KMS-11 (cell line): ENCODE results near the gene PRKAR1B.

ENCODE experiments used
- H2AFZ ChIP-seq: fragments of 200-600 bp; sonication (generic); 2 replicates; pipeline ENCODE4 v1.6.1; 2016; ENCODE audit warnings: antibody characterized with exemption, mixed run types, low read depth
- H3K27ac ChIP-seq: fragments of 200-600 bp; sonication (generic); 2 replicates; pipeline ENCODE4 v1.6.1; 2016; ENCODE audit warnings: mild to moderate bottlenecking, mixed run types
- H3K27me3 ChIP-seq: fragments of 200-600 bp; sonication (generic); 2 replicates; pipeline ENCODE4 v1.6.1; 2017; ENCODE audit warnings: mild to moderate bottlenecking, low read depth, mixed run types, moderate library complexity; ENCODE audit not compliant: insufficient read depth
- H3K36me3 ChIP-seq: fragments of 200-600 bp; sonication (generic); 2 replicates; pipeline ENCODE4 v1.6.1; 2017; ENCODE audit warnings: mild to moderate bottlenecking, mixed run types; ENCODE audit not compliant: insufficient read depth
- H3K4me1 ChIP-seq: fragments of 200-600 bp; sonication (generic); 2 replicates; pipeline ENCODE4 v1.6.1; 2016; ENCODE audit warnings: mild to moderate bottlenecking, low read depth, mixed run types; ENCODE audit not compliant: poor library complexity, severe bottlenecking
- H3K4me2 ChIP-seq: fragments of 200-600 bp; sonication (generic); 2 replicates; pipeline ENCODE4 v1.7.0; 2016; ENCODE audit warnings: mild to moderate bottlenecking, mixed run types
- H3K4me3 ChIP-seq: fragments of 200-600 bp; sonication (generic); IDR thresholded peaks from 2 replicates; pipeline ENCODE4 v1.6.1; 2017; ENCODE audit warnings: low read depth, low read length, mixed read lengths; ENCODE audit not compliant: insufficient read depth
- H3K79me2 ChIP-seq: fragments of 200-600 bp; sonication (generic); 2 replicates; pipeline ENCODE4 v1.6.1; 2016; ENCODE audit warnings: low read depth, mixed run types; ENCODE audit not compliant: insufficient read depth
- H3K9ac ChIP-seq: fragments of 200-600 bp; sonication (generic); 2 replicates; pipeline ENCODE4 v1.6.1; 2016; ENCODE audit warnings: mild to moderate bottlenecking, mixed run types
- H4K20me1 ChIP-seq: fragments of 200-600 bp; sonication (generic); 2 replicates; pipeline ENCODE4 v1.6.1; 2016; ENCODE audit warnings: mild to moderate bottlenecking, mixed run types; ENCODE audit not compliant: insufficient read depth
- CTCF ChIP-seq: fragments of 200-600 bp; sonication (generic); conservative IDR thresholded peaks from 2 replicates; pipeline ENCODE4 v1.6.1; 2017; ENCODE audit warnings: low read depth, mild to moderate bottlenecking, antibody characterized with exemption, low read length, moderate library complexity, mixed read lengths

The PRKAR1B gene

GRCh38 chr7:610531-611280 is 116.4 kb downstream of the PRKAR1B start:
- Histone ChIP-seq H3K79me2 (no peaks in the 10 kb centered on the region), H3K9ac (no peak overlapping the region), H4K20me1 (no peaks in the 10 kb centered on the region), H3K27me3 (no peaks in the 10 kb centered on the region), H3K36me3 (no peaks in the 10 kb centered on the region), H3K4me2 (no peak overlapping the region), H2AFZ (no peak overlapping the region), H3K4me3 (no peak overlapping the region), H3K4me1 (no peaks in the 10 kb centered on the region), H3K27ac (no peak overlapping the region)
- TF ChIP-seq CTCF: no peak

- Histone ChIP-seq H3K9ac (no peak overlapping the region), H2AFZ (no peak overlapping the region), H3K4me1 (no peaks in the 10 kb centered on the region), H3K79me2 (no peaks in the 10 kb centered on the region), H3K36me3 (no peaks in the 10 kb centered on the region), H3K4me2 (no peak overlapping the region), H3K4me3 (no peak overlapping the region), H3K27ac (no peak overlapping the region), H3K27me3 (no peaks in the 10 kb centered on the region), H4K20me1 (no peaks in the 10 kb centered on the region)
- TF ChIP-seq CTCF: no peak
Observed at GRCh38 chr7:610141-610530, 116.9 kb downstream of the PRKAR1B start.

- H3K36me3 ChIP-seq: no peaks in the 10 kb centered on the region
- H3K79me2 ChIP-seq: no peaks in the 10 kb centered on the region
- no peaks in the 10 kb centered on the region for H3K4me1 ChIP-seq
- no peak for TF ChIP-seq CTCF
- no peak overlapping the region for H3K4me2 ChIP-seq
- no peaks in the 10 kb centered on the region for H3K27me3 ChIP-seq
- no peak overlapping the region for H2AFZ ChIP-seq
- H4K20me1 ChIP-seq: no peaks in the 10 kb centered on the region
- H3K27ac ChIP-seq: no peak overlapping the region
- no peak overlapping the region for H3K4me3 ChIP-seq
- H3K9ac ChIP-seq: no peak overlapping the region
Observed at GRCh38 chr7:609365-609764, 117.7 kb downstream of the PRKAR1B start.

- H3K27ac ChIP-seq: no peak overlapping the region
- H3K4me3 ChIP-seq: no peak overlapping the region
- no peaks in the 10 kb centered on the region for H3K79me2 ChIP-seq
- no peak overlapping the region for H2AFZ ChIP-seq
- no peaks in the 10 kb centered on the region for H3K4me1 ChIP-seq
- no peak for TF ChIP-seq CTCF
- no peaks in the 10 kb centered on the region for H4K20me1 ChIP-seq
- no peak overlapping the region for H3K9ac ChIP-seq
- H3K4me2 ChIP-seq: no peak overlapping the region
- no peaks in the 10 kb centered on the region for H3K27me3 ChIP-seq
- H3K36me3 ChIP-seq: no peaks in the 10 kb centered on the region
Observed at GRCh38 chr7:608954-609353, 118.1 kb downstream of the PRKAR1B start.
